PC-3 (cell line): ENCODE measurements around the gene CEACAM5.

Source experiments
- CTCF ChIP-seq: fragments of 300-600 bp; sonication (generic); conservative IDR thresholded peaks from 2 replicates; pipeline ENCODE4 v1.5.1; 2017; ENCODE audit warnings: antibody characterized with exemption, low read depth, mild to moderate bottlenecking, low read length
- EZH2 ChIP-seq: fragments of 300-600 bp; sonication (generic); IDR thresholded peaks from one replicate; pipeline ENCODE4 v1.6.1; 2017; ENCODE audit warnings: antibody characterized with exemption, mild to moderate bottlenecking, low read length; ENCODE audit not compliant: unreplicated experiment

- no peak for TF ChIP-seq CTCF
- no peak for TF ChIP-seq EZH2
Observed at GRCh38 chr19:41699231-41699967, 9.0 kb upstream of the CEACAM5 start.
